Kidney (tissue), 14 donors: ENCODE measurements around the gene FLCN. TPM values are rescaled to one million over a fixed set of nuclear protein-coding genes. Genes with fewer than 3 reads are reported as not detected.

Experiments
- DNase-seq, 5 donors: peaks; one replicate each; pipeline ENCODE4 v3.0.0-alpha.2; 2013 to 2020
- FAIRE-seq: peaks from 2 replicates; lab custom pipeline; 2012; peaks lifted over from hg19 to GRCh38; lab: Jason Lieb, UNC
- H3K27ac ChIP-seq, 2 donors: one replicate each; pipeline ENCODE4 v1.7.0; 2013; ENCODE audit warnings: low read depth in 2 of 2, low read length in 2 of 2, inconsistent platforms in 1 of 2
- H3K27me3 ChIP-seq: one replicate; pipeline ENCODE4 v1.7.1; 2013; ENCODE audit warnings: low read length, inconsistent platforms; ENCODE audit not compliant: control insufficient read depth, insufficient read depth
- H3K36me3 ChIP-seq, 3 donors: one replicate each; pipeline versions ENCODE4 v1.7.0 to v1.7.1; 2013; ENCODE audit warnings: low read length in 3 of 3, control low read depth in 1 of 3, inconsistent platforms in 1 of 3; ENCODE audit not compliant: insufficient read depth in 3 of 3, control insufficient read depth in 2 of 3
- H3K4me1 ChIP-seq, 3 donors: one replicate each; pipeline versions ENCODE4 v1.7.0 to v1.7.1; 2013; ENCODE audit warnings: low read length in 3 of 3, inconsistent platforms in 1 of 3, low read depth in 1 of 3; ENCODE audit not compliant: control insufficient read depth in 2 of 3, insufficient read depth in 2 of 3
- H3K4me3 ChIP-seq, 3 donors: one replicate each; pipeline versions ENCODE4 v1.7.0 to v1.8.1; 2013; ENCODE audit warnings: low read length in 3 of 3, control low read depth in 1 of 3, inconsistent platforms in 1 of 3
- H3K9ac ChIP-seq, 3 donors: one replicate each; pipeline versions ENCODE4 v1.7.0 to v1.7.1; 2013; ENCODE audit warnings: low read length in 3 of 3, control low read depth in 1 of 3, inconsistent platforms in 1 of 3
- H3K9me3 ChIP-seq, 3 donors: one replicate each; pipeline versions ENCODE4 v1.7.0 to v1.7.1; 2013; ENCODE audit warnings: low read length in 3 of 3, control low read depth in 1 of 3, inconsistent platforms in 1 of 3; ENCODE audit not compliant: control insufficient read depth in 2 of 3, insufficient read depth in 1 of 3
- intact Hi-C: fragments of 100-400 bp; cut with DNase I; formaldehyde crosslinking; loops from one replicate; pipeline ENCODE4 v1.11.1; 2022
- polyA plus RNA-seq: library from polyadenylated mRNA; stranded (reverse); fragments of 350-450 nt; fragmentation: Illumina TruSeq; extraction: RNeasy Lipid Tissue Mini Kit (QIAGEN cat#74804); gene quantifications from one replicate; pipeline ENCODE4 v1.2.3, GENCODE V29; 2014; ENCODE audit warnings: low read depth, low replicate concordance; ENCODE audit not compliant: insufficient read depth
- total RNA-seq: library from RNA; stranded (reverse); fragmentation: NEBNext Ultra II Directional; extraction: Animal tissue kit (Norgen Biotek cat#: 25700); gene quantifications from one replicate; pipeline ENCODE4 v1.2.1, GENCODE V29; 2021
- TF ChIP-seq, protein P1 (sequence below): IDR thresholded peaks from 3 replicates; pipeline ENCODE4 v1.5.1; 2012; ENCODE audit warnings: mild to moderate bottlenecking, moderate library complexity, borderline replicate concordance; ENCODE audit not compliant: insufficient read depth; ENCODE audit errors: extremely low read depth
- donor health status: control.
- donor health status: control.
- donor health status: control.
- donor health status: control.
- donor health status: control.
- donor health status: DM: yes; HTN: yes; CAD: no.
- donor health status: Normal renal cell carcinoma (clear cell type).

The FLCN gene
- total and polyA plus RNA-seq, 2 donors from 2014 or later = 14.2 to 44.4 TPM

- DNase-seq (peak in 1 of 5 donors; percentile 47), FAIRE-seq (no peak)
- H3K9me3 ChIP-seq = no peaks in the 10 kb centered on the region
- H3K4me3 ChIP-seq = no peak overlapping the region
- H3K27ac ChIP-seq = no peak overlapping the region
- no peak overlapping the region for H3K9ac ChIP-seq
- intact Hi-C loops = no loop called here
- peaks cover 0 to 34% (median 25%) of the 10 kb centered on the region in 3 donors for H3K36me3 ChIP-seq
- TF ChIP-seq, protein P1, sequence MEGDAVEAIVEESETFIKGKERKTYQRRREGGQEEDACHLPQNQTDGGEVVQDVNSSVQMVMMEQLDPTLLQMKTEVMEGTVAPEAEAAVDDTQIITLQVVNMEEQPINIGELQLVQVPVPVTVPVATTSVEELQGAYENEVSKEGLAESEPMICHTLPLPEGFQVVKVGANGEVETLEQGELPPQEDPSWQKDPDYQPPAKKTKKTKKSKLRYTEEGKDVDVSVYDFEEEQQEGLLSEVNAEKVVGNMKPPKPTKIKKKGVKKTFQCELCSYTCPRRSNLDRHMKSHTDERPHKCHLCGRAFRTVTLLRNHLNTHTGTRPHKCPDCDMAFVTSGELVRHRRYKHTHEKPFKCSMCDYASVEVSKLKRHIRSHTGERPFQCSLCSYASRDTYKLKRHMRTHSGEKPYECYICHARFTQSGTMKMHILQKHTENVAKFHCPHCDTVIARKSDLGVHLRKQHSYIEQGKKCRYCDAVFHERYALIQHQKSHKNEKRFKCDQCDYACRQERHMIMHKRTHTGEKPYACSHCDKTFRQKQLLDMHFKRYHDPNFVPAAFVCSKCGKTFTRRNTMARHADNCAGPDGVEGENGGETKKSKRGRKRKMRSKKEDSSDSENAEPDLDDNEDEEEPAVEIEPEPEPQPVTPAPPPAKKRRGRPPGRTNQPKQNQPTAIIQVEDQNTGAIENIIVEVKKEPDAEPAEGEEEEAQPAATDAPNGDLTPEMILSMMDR = no peak
- no peaks in the 10 kb centered on the region for H3K27me3 ChIP-seq
- peaks cover 0 to 11% (median 0%) of the 10 kb centered on the region in 3 donors for H3K4me1 ChIP-seq
Observed at GRCh38 chr17:17231621-17232302, 5.2 kb downstream of the FLCN start.

- no peaks in the 10 kb centered on the region for H3K27me3 ChIP-seq
- H3K27ac ChIP-seq = no peak overlapping the region
- DNase-seq (peak in 1 of 5 donors; percentile 54), FAIRE-seq (no peak)
- peaks cover 2 to 54% (median 38%) of the 10 kb centered on the region in 3 donors for H3K36me3 ChIP-seq
- intact Hi-C loops = no loop called here
- TF ChIP-seq, protein P1 = no peak
- no peak overlapping the region for H3K9ac ChIP-seq
- no peaks in the 10 kb centered on the region for H3K4me1 ChIP-seq
- H3K4me3 ChIP-seq = no peak overlapping the region
- no peaks in the 10 kb centered on the region for H3K9me3 ChIP-seq
Observed at GRCh38 chr17:17229416-17230384, 7.3 kb downstream of the FLCN start.

GRCh38 chr17:17228521-17229279 is 8.3 kb downstream of the FLCN start:
- H3K27ac ChIP-seq = no peak overlapping the region
- no peak for FAIRE-seq
- H3K27me3 ChIP-seq = no peaks in the 10 kb centered on the region
- H3K4me1 ChIP-seq = no peaks in the 10 kb centered on the region
- H3K36me3 ChIP-seq = peaks cover 2 to 63% (median 46%) of the 10 kb centered on the region in 3 donors
- H3K9ac ChIP-seq = no peak overlapping the region
- DNase-seq = peak in 1 of 5 donors; percentile 58
- no peaks in the 10 kb centered on the region for H3K9me3 ChIP-seq
- no peak overlapping the region for H3K4me3 ChIP-seq
- TF ChIP-seq, protein P1 = no peak
- intact Hi-C loops = no loop called here
